Transverse colon (tissue), 4 donors: ENCODE measurements around the gene TMTC1.

ENCODE experiments used
- EP300 ChIP-seq: sonication (generic); formaldehyde crosslinking; IDR thresholded peaks from one replicate; pipeline ENCODE4 v1.6.1; 2017; ENCODE audit warnings: antibody characterized with exemption, low read depth
- POLR2A ChIP-seq: fragments of 450-650 bp; IDR thresholded peaks from one replicate; pipeline ENCODE4 v1.6.1; 2016; ENCODE audit warnings: antibody characterized with exemption, mild to moderate bottlenecking, moderate library complexity
- POLR2AphosphoS5 ChIP-seq, 3 donors: sonication (generic); formaldehyde crosslinking; IDR thresholded peaks; one replicate each; pipeline ENCODE4 v1.6.1; 2016; ENCODE audit warnings: antibody characterized with exemption in 3 of 3
- TF ChIP-seq, protein P1 (sequence below), 5 experiments: fragments of 200-600 bp in 3 of 5; fragments of 450-650 bp in 2 of 5; sonication (generic) in 3 of 5; IDR thresholded peaks; 1 replicate in 2 of 5; 2 replicates in 3 of 5; pipeline ENCODE4 v1.5.1; 2016 to 2017; ENCODE audit warnings: antibody characterized with exemption in 5 of 5, inconsistent platforms in 3 of 5, mild to moderate bottlenecking in 2 of 5, moderate library complexity in 1 of 5

DNA sequence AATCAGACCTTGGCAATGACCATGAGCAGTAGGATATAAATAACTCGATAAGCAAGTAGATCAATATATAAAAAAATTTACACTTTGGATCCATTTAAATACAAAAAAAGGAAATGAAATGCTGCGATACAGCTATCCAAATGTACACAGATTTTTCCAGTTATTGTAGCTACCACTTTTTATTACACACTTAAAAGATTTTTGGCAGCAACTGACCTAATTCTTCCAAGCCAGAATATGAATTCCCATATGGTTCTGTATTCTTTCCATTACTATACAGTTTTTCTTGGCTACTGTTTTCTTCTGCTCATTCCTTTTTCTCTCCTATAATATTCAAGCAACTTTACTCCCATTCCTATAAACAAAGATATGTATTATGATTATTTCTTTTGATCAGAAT lies 52.2 kb downstream of the TMTC1 start:
- TF ChIP-seq, protein P1, sequence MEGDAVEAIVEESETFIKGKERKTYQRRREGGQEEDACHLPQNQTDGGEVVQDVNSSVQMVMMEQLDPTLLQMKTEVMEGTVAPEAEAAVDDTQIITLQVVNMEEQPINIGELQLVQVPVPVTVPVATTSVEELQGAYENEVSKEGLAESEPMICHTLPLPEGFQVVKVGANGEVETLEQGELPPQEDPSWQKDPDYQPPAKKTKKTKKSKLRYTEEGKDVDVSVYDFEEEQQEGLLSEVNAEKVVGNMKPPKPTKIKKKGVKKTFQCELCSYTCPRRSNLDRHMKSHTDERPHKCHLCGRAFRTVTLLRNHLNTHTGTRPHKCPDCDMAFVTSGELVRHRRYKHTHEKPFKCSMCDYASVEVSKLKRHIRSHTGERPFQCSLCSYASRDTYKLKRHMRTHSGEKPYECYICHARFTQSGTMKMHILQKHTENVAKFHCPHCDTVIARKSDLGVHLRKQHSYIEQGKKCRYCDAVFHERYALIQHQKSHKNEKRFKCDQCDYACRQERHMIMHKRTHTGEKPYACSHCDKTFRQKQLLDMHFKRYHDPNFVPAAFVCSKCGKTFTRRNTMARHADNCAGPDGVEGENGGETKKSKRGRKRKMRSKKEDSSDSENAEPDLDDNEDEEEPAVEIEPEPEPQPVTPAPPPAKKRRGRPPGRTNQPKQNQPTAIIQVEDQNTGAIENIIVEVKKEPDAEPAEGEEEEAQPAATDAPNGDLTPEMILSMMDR (IDR thresholded peaks at IDR 0.05) = no peak
- TF ChIP-seq EP300 = no peak
- TF ChIP-seq POLR2A = no peak
- TF ChIP-seq POLR2AphosphoS5 (IDR thresholded peaks at IDR 0.05) = no peak
